Karpas-422 (cell line): Measurements from ENCODE around the gene FIBP. TPM values are rescaled to one million over a fixed set of nuclear protein-coding genes. Genes with fewer than 3 reads are reported as not detected.

Experiments
- DNase-seq: peaks from one replicate; pipeline ENCODE4 v3.0.0-alpha.2; 2015
- H2AFZ ChIP-seq: fragments of 200-600 bp; sonication (generic); 2 replicates; pipeline ENCODE4 v1.6.1; 2014; ENCODE audit warnings: antibody characterized with exemption, low read length, mixed read lengths
- H3K27ac ChIP-seq: fragments of 200-600 bp; sonication (generic); 2 replicates; pipeline ENCODE4 v1.5.1; 2014; ENCODE audit warnings: mild to moderate bottlenecking, low read length, moderate library complexity
- H3K27me3 ChIP-seq: fragments of 200-600 bp; sonication (generic); 2 replicates; pipeline ENCODE4 v1.6.1; 2014; ENCODE audit warnings: low read length, mixed read lengths
- H3K36me3 ChIP-seq: fragments of 200-600 bp; sonication (generic); 2 replicates; pipeline ENCODE4 v1.6.1; 2014; ENCODE audit warnings: low read length, mixed read lengths; ENCODE audit not compliant: insufficient read depth
- H3K4me1 ChIP-seq: fragments of 200-600 bp; sonication (generic); 2 replicates; pipeline ENCODE4 v1.6.1; 2014; ENCODE audit warnings: mild to moderate bottlenecking, low read length, mixed read lengths
- H3K4me2 ChIP-seq: fragments of 200-600 bp; sonication (generic); 2 replicates; pipeline ENCODE4 v1.6.1; 2014; ENCODE audit warnings: low read length, low read depth, mild to moderate bottlenecking; ENCODE audit not compliant: poor library complexity, severe bottlenecking
- H3K4me3 ChIP-seq: fragments of 200-600 bp; sonication (generic); 2 replicates; pipeline ENCODE4 v1.5.1; 2014; ENCODE audit warnings: mild to moderate bottlenecking, antibody characterized with exemption, low read length, mixed read lengths
- H3K79me2 ChIP-seq: fragments of 200-600 bp; sonication (generic); 2 replicates; pipeline ENCODE4 v1.6.1; 2014; ENCODE audit warnings: mild to moderate bottlenecking, low read length, mixed read lengths
- H3K9ac ChIP-seq: fragments of 200-600 bp; sonication (generic); 2 replicates; pipeline ENCODE4 v1.6.0; 2014; ENCODE audit warnings: low read length
- H3K9me2 ChIP-seq: fragments of 200-600 bp; sonication (generic), shearing (Covaris generic); replicated peaks from 2 replicates; pipeline ENCODE4 v1.6.0; 2014; ENCODE audit warnings: mild to moderate bottlenecking, low read length, moderate library complexity; ENCODE audit not compliant: insufficient read depth
- H3K9me3 ChIP-seq: fragments of 300-700, 200-600 bp; sonication (generic); 2 replicates; pipeline ENCODE4 v1.6.1; 2014; ENCODE audit warnings: low read length, mixed read lengths
- H4K20me1 ChIP-seq: fragments of 200-600 bp; sonication (generic); 2 replicates; pipeline ENCODE4 v1.6.1; 2014; ENCODE audit warnings: mild to moderate bottlenecking, antibody characterized with exemption, low read length, low read depth; ENCODE audit not compliant: insufficient read depth
- total RNA-seq: library from RNA; depleted of rRNA; stranded (reverse); fragments of >200 nt; shearing (Covaris generic); gene quantifications from 2 replicates; pipeline ENCODE4 v1.2.3, GENCODE V29; 2014; ENCODE audit warnings: low replicate concordance

FIBP gene
- total RNA-seq, 1 experiment from 2014 or later, result 207 TPM

GRCh38 chr11:65917434-65918210 is 29.4 kb upstream of the FIBP start:
- DNase-seq, result no peak
- H3K4me2 ChIP-seq, result peak overlapping the region; percentile 84
- no peaks in the 10 kb centered on the region for H4K20me1 ChIP-seq
- H3K27me3 ChIP-seq, result no peaks in the 10 kb centered on the region
- peak overlapping the region; percentile 92 for H3K9ac ChIP-seq
- H3K4me1 ChIP-seq, result peaks cover 20% of the 10 kb centered on the region
- no peak overlapping the region for H3K27ac ChIP-seq
- no peaks in the 10 kb centered on the region for H3K9me2 ChIP-seq
- no peak overlapping the region for H2AFZ ChIP-seq
- no peaks in the 10 kb centered on the region for H3K36me3 ChIP-seq
- H3K9me3 ChIP-seq, result no peaks in the 10 kb centered on the region
- H3K4me3 ChIP-seq, result peak overlapping the region; percentile 99
- peaks cover 9% of the 10 kb centered on the region; the same call in 1 of the 2 replicates for H3K79me2 ChIP-seq

- Histone ChIP-seq H3K27ac (no peak overlapping the region), H2AFZ (no peak overlapping the region), H3K4me2 (no peak overlapping the region), H3K9me3 (no peaks in the 10 kb centered on the region), H3K9ac (no peak overlapping the region), H3K79me2 (peaks cover 9% of the 10 kb centered on the region; the same call in 1 of the 2 replicates), H3K4me1 (peaks cover 20% of the 10 kb centered on the region), H3K9me2 (no peaks in the 10 kb centered on the region), H3K36me3 (no peaks in the 10 kb centered on the region), H4K20me1 (no peaks in the 10 kb centered on the region), H3K4me3 (no peak overlapping the region), H3K27me3 (no peaks in the 10 kb centered on the region)
- DNase-seq, result no peak
These were observed 28.8 kb upstream of the FIBP start for GRCh38 chr11:65917077-65917433.

GRCh38 chr11:65916391-65916790 is 28.1 kb upstream of the FIBP start:
- H4K20me1 ChIP-seq, result no peaks in the 10 kb centered on the region
- H3K9me2 ChIP-seq, result no peaks in the 10 kb centered on the region
- no peaks in the 10 kb centered on the region for H3K27me3 ChIP-seq
- peaks cover 20% of the 10 kb centered on the region for H3K4me1 ChIP-seq
- H3K27ac ChIP-seq, result no peak overlapping the region
- H3K4me2 ChIP-seq, result no peak overlapping the region
- no peak overlapping the region for H3K9ac ChIP-seq
- peaks cover 9% of the 10 kb centered on the region; the same call in 1 of the 2 replicates for H3K79me2 ChIP-seq
- DNase-seq, result no peak
- no peak overlapping the region for H3K4me3 ChIP-seq
- H3K9me3 ChIP-seq, result no peaks in the 10 kb centered on the region
- no peaks in the 10 kb centered on the region for H3K36me3 ChIP-seq
- H2AFZ ChIP-seq, result no peak overlapping the region

- no peak overlapping the region for H3K9ac ChIP-seq
- H3K4me2 ChIP-seq, result no peak overlapping the region
- H3K4me1 ChIP-seq, result peaks cover 20% of the 10 kb centered on the region
- no peaks in the 10 kb centered on the region for H3K27me3 ChIP-seq
- no peaks in the 10 kb centered on the region for H4K20me1 ChIP-seq
- no peak overlapping the region for H3K4me3 ChIP-seq
- H3K9me2 ChIP-seq, result no peaks in the 10 kb centered on the region
- no peaks in the 10 kb centered on the region for H3K9me3 ChIP-seq
- no peak overlapping the region for H2AFZ ChIP-seq
- H3K36me3 ChIP-seq, result no peaks in the 10 kb centered on the region
- peaks cover 9% of the 10 kb centered on the region; the same call in 1 of the 2 replicates for H3K79me2 ChIP-seq
- H3K27ac ChIP-seq, result no peak overlapping the region
- no peak for DNase-seq
These were observed 27.6 kb upstream of the FIBP start for GRCh38 chr11:65915821-65916251.

- Histone ChIP-seq H3K4me3 (no peak overlapping the region), H3K9me3 (no peaks in the 10 kb centered on the region), H3K36me3 (no peaks in the 10 kb centered on the region), H3K4me1 (peaks cover 15% of the 10 kb centered on the region), H3K79me2 (peaks cover 8% of the 10 kb centered on the region; the same call in 1 of the 2 replicates), H3K9ac (no peak overlapping the region), H4K20me1 (no peaks in the 10 kb centered on the region), H3K9me2 (no peaks in the 10 kb centered on the region), H2AFZ (no peak overlapping the region), H3K4me2 (no peak overlapping the region), H3K27me3 (no peaks in the 10 kb centered on the region), H3K27ac (no peak overlapping the region)
- DNase-seq, result no peak
These were observed 27.0 kb upstream of the FIBP start for GRCh38 chr11:65915101-65915820.

- Histone ChIP-seq H3K4me2 (no peak overlapping the region), H3K27me3 (no peaks in the 10 kb centered on the region), H3K27ac (no peak overlapping the region), H3K4me1 (peaks cover 4% of the 10 kb centered on the region), H3K36me3 (no peaks in the 10 kb centered on the region), H3K9ac (no peak overlapping the region), H2AFZ (no peak overlapping the region), H3K9me2 (no peaks in the 10 kb centered on the region), H3K4me3 (no peak overlapping the region), H3K79me2 (no peaks in the 10 kb centered on the region), H4K20me1 (no peaks in the 10 kb centered on the region), H3K9me3 (no peaks in the 10 kb centered on the region)
- DNase-seq, result no peak
These were observed 24.6 kb upstream of the FIBP start for GRCh38 chr11:65912845-65913244.

GRCh38 chr11:65911682-65912568 is 23.7 kb upstream of the FIBP start:
- H3K4me3 ChIP-seq, result no peak overlapping the region
- no peak overlapping the region for H3K9ac ChIP-seq
- H2AFZ ChIP-seq, result no peak overlapping the region
- no peaks in the 10 kb centered on the region for H3K9me3 ChIP-seq
- peak; percentile 40 for DNase-seq
- no peaks in the 10 kb centered on the region for H3K4me1 ChIP-seq
- H3K79me2 ChIP-seq, result no peaks in the 10 kb centered on the region
- H3K27ac ChIP-seq, result no peak overlapping the region
- no peaks in the 10 kb centered on the region for H4K20me1 ChIP-seq
- H3K9me2 ChIP-seq, result no peaks in the 10 kb centered on the region
- no peaks in the 10 kb centered on the region for H3K27me3 ChIP-seq
- H3K4me2 ChIP-seq, result no peak overlapping the region
- H3K36me3 ChIP-seq, result no peaks in the 10 kb centered on the region

GRCh38 chr11:65907878-65908277 is 19.6 kb upstream of the FIBP start:
- Histone ChIP-seq H2AFZ (no peak overlapping the region), H3K79me2 (no peaks in the 10 kb centered on the region), H3K36me3 (no peaks in the 10 kb centered on the region), H3K4me2 (no peak overlapping the region), H4K20me1 (no peaks in the 10 kb centered on the region), H3K27ac (no peak overlapping the region), H3K27me3 (no peaks in the 10 kb centered on the region), H3K4me3 (no peak overlapping the region), H3K9ac (no peak overlapping the region), H3K9me2 (no peaks in the 10 kb centered on the region), H3K9me3 (no peaks in the 10 kb centered on the region), H3K4me1 (no peaks in the 10 kb centered on the region)
- no peak for DNase-seq
